HS-27A (cell line): ENCODE results near the gene SLC6A2.
"Not testable (repeated sequence)": the region's sequence is repeated elsewhere in the genome, so short reads cannot be mapped to it uniquely, and the experiment has no call there.

Experiments used
- DNase-seq: peaks from one replicate; pipeline ENCODE4 v3.0.0-alpha.2; 2012; ENCODE audit warnings: low read depth, missing footprints

The SLC6A2 gene

DNA sequence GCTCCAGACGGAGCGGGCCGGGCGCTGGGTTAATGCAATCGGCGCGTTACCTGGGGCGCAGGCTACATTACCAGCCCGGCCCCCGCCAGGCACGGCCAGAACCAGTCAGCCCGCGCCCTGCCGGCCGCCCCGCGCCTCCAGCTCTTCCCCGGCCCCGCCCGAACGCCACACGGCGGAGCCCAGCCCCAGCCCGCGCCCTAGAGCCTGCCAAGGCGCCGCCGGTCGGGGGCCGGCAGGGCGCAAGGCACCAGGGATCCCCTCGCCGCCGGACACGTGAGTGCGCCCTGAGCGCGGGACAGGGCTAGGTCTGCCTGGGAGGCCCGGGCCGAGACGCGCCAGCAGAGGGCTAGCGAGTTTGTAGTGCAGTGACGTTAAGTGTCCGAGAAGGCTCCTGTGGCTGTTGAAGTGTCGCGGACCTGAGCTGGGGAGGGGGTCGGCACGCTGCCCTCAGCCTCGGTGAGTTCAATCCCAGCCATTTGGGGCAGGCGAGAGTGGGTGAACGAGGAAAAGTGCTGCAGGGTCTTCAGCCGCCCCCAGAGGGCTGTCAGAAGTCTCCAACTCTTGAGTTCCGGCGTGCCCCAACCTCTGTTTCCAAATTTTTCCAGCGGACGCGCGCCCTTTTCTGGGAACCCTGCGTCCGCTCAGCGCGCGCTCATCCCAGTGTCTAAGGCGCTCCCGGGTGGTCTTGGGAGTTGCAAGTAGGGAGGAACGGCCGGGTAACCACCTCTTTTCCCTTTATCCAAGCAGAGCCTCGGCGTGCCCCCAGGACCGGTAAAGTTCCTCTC, at the start of gene SLC6A2:
SLC6A2 (plus strand) TSS at position 92 of the 785 bp plus-strand sequence. CDS start 707 bp downstream, outside the sequence.
- no peak for DNase-seq

DNA sequence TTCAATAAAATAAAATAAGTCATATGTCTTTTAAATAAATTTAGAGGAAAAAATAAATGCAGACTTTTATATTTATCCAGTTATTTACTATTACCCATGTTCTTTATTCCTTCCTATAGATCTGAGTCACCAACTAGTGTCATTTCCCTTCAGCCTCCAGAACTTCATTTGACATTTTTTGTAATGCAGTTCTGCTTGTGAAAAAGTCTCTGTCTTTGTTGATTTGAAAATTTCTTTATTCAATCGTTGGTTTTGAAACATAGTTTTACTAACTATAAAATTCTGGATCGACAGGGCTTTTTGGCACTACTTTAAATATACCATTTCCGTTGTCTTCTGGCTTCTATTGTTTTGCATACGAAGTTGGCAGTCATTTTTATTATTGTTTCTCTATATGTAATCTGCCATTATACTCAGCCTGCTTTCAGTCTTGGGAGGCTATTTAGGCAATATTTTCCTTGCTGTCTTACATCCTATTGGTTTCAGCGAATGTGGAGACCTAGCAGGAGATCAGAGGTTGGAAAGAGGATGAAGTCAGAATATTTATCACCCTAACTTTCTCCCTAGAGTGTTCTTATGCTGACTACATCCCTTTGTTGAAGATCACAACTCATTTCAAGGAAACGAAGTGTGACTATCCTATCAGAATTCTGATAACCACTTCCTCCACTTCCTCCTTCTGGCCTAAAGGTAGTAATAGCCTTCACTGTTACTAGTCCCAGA, 42.0 kb upstream of the SLC6A2 start:
- no peak for DNase-seq

DNA sequence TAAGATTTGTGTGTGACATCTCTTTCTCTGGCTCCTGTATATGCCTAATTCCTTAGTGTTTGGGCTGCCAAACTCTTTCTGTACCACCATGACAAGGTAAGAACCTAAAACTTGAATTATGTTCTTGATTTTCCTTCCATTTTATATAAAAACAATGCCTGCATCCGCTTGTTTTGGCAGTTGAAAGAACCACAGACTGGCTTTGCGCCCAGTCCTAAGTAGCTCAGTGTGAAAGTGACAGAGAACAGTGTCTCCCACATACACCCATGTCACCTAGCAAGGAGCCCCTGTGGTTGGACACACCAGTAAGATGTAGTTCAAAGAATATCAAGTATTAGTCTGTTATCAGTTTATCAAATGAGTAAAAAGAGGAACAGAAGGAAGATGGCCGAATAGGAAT, 40.7 kb upstream of the SLC6A2 start:
- DNase-seq = no peak

DNA sequence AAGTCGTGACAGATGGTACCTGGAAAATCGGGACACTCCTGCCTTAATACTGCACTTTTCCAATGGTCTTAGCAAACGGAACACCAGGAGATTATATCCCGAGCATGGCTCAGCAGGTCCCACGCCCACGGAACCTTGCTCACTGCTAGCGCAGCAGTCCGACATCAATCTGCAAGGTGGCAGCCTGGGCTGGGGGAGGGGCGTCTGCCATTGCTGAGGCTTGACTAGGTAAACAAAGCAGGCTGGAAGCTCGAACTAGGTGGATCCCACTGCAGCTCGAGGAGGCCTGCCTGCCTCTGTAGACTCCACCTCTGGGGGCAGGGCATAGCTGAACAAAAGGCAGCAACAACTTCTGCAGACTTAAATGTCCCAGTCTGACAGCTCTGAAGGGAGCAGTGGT, 40.1 kb upstream of the SLC6A2 start:
- DNase-seq = not testable (repeated sequence)

DNA sequence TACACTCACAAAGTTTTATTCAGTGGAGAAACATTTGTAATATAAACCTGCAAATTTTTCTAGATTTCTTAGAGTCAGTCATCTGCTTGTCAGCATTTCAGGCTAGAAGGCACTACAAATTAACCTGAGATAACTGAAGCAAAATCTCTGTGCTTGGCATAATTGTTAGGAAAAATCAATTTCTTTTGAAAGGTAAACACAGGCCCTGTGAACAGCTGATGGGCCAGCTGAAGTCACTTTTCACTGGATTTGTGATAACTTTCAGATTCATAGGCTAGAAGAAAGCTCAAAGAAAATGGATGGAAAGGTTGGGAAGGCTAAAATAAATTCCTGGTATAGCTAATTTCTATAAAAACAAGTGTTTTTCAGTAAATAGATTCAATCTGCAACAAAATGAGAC, 34.0 kb upstream of the SLC6A2 start:
- DNase-seq = no peak

DNA sequence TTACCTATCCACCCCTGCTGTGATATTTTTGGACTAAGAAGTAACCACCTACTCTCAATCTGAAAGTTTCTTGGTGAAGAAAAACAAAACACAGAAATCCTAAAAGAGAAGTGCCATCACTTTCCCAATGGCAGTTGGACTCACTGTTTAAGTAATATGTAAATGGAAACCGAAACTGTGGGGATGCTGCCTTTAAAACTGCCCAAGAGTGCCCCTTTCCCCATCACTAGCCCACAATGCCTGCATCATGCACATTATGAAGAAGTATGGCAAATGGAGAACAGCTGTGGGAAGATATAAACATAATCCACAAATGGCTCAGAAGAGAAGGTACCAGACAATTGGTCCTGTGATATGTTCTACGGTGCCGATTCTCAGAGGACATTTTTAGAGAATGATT, 33.5 kb upstream of the SLC6A2 start:
- DNase-seq = no peak

DNA sequence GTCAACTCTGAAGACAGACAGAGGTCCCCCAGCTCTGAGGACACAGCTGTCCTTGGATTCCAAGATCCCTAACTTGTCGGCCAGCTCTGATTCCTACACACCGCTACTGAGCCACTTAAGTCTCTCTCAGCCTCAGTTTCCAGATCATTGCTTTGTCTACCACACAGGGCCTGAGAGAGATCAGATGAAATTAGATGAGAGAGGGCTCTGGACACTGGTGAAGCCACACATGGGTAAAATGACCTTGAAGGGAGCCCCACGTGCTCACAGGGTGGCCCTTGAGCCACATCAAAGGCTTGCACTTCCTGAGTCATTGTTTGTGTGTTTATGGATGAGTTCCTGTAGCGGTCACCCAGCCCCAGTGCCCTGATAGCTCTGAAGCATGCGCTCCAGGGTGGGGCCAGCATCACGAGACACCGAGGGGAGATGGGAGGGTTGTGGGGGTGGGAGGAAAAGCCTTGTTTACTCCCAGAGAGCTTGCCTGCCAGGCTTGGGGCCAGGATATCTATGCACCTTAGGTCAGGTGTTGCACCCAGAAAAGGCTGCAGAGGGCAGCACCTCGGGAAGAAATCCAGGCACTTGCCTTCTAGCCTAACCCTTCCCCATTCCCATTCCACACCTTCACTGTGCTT, 32.7 kb upstream of the SLC6A2 start:
- DNase-seq = no peak

DNA sequence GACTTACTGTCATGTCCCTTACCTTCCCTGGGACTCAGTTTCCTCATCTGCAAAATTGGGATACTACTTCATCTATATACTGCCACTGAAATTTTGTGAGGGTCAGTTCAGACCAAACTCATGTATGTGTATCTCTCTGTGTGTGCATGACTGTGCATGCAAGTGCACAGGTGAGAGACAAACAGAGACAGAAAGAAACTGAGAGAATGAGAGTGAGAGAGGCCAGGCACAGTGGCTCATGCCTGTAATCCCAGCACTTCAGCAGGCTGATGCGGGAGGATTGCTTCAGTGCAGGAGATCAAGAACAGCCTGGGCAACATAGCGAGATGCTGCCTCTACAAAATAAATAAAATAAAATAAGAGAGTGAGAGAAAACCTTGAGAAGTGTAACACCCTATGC, 32.1 kb upstream of the SLC6A2 start:
- no peak for DNase-seq

DNA sequence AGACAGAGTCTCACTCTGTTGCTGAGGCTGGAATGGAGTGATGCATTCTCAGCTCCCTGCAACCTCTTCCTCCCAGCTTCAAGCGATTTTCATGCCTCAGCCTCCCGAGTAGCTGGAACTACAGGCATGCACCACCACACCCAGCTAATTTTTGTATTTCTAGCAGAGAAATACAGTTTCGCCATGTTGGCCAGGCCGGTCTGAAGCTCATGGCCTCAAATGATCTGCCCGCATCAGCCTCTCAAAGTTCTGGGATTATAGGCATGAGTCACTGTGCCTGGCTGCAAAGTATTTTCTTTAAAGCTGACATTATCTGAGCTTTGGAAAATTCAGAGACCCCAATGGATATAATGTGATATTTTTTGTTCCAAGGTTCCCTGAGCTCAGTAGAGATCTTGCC, 31.1 kb upstream of the SLC6A2 start:
- DNase-seq = no peak

DNA sequence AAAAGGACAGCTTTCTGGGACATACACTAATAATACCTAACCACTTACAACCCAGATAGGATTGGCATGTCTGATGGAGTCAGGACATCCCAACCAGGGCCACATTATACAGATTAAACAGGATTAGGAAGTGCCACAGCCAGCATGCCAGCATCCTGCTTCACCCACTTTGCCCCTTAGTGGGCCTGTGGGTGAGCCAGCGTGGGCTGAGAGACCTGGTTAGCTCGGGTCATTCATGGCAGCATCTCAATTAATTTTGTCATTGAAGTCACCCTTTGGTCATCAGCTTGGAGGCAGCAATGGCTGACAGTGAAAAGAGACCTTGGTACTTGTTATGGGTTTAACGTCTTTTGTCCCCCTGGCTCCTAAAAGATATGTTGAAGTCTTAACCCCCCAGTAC, 29.9 kb upstream of the SLC6A2 start:
- DNase-seq = no peak

DNA sequence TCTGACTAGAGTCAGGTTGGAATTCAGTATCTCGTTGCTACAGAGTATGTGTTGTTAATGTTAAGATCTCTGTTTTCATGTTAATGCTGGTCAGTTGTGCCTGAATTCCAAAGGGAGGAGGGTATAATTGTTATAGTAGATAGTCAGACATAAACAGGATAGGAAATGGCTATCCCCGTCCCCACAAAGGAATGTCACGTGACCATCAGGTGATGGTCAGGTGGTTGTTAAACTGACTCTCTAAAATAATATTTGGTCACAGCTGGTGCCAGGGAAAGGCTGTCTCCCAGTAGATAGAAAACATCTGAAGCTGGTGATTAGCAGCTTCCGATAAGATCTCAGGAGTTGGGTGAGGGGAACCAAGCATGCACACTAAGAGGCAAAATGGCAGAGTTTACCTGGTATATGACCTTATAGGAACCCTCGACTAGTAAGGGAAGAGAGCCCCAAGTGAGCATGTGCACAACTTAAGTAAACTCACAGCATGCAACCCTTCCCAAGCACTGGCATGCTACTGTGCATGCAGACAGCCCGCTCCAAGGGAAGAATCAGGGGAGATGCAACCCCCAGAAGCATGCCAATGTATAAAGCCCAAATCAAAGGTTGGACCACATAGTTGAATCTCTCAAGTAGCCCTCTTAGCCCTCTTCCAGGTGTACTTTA, 27.4 kb upstream of the SLC6A2 start:
- DNase-seq = no peak

DNA sequence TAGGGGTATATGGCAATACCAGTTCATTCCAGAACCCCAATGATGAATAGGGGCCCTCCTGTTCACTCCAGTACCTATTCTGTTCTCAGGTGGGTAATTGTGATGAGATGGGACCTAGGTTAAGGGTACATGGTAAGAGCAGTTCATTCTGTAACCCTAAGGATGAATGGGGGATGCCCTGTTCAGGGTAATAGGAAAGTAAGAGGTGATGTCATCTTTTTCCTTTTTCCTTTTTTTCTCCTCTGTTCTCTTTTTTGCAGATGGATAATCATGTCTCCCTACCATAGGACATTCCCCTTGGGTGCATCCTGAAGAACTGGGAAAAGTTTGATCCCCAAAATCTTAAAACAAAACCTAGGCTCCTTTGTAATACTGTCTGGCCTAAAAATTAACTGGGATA, 25.0 kb upstream of the SLC6A2 start:
- no peak for DNase-seq

DNA sequence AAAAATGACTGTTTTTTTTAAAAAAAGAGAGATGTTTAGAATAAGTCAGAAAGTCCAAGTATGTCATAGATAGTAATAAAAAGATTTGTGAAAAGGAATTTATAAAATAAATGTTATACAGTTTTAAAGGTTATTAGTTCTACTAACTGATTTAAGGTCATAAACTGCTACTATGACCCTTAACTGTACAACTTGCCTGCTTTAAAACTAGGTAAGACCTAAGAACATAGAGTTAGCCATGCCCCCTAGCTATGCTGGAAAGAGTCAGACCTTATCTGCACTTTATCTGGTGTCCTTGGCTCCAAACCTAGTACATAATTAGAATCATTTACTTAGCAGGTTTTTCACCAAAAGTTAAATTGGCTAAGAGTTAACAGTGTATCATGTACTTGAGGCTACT, 23.5 kb upstream of the SLC6A2 start:
- no peak for DNase-seq

DNA sequence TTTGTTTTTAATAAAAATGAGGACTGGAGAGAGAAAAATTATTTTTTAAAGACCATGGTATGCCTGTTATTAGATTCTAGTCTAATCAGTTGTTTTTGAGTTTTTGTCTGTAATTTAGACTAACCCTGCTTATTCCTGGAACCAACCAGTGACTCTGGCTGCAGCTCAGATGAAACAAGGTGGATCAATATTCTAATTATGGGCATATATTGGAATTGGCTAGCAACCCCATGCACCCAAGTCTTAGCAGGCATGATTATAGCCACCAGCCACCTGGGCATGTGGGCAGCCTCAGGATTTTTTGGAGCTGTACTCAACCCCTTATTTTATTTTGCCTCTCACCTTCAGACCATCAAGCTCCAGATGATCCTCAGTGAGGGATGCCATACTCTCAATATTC, 21.6 kb upstream of the SLC6A2 start:
- DNase-seq = no peak

DNA sequence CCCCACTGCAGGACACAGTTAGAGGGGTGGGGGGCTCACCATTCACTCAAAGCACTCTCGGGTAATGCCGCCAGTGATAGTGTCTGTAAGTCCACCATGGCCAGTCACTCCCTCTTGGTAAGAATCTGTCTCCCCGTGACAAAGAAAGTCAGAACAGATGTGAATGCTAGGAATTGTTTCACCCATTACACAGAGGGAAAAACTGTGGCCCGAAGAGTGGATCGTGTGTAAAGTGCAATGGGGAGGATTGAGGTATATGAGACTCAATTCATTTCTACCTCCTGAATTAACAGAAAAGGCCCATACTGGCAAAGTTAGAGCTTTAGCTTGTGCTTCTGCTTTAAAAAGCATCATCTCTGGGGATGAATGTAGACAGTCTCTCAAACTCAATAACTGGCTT, 17.5 kb upstream of the SLC6A2 start:
- DNase-seq = no peak

DNA sequence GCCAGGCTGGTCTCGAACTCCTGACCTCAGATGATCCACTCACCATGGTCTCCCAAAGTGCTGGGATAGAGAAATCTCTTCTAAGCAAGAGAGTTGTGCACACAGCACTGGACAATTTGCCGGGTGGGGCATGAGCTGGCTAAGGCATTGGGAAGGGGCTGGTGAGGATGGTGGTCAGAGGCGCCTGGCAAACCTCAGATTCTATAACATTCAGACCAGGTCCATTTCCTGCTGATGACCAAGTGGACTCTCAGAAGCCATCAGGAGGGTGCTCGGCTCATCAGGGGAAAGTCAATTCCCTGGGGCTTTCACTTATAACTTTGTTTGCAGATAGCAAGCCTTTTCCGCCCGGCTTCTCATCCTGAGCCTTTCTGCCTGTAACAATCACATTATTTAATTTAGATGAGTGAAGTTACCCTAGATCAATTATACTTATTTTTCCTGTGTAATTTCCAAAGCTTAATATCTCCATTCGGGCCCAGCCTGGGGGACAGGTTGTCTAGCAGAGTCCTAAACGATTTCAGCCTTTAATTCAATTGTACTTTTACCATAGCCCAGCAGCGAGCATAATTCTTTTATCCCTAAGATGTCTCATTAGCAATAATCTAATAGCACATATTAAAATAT, 15.0 kb upstream of the SLC6A2 start:
- DNase-seq = no peak

DNA sequence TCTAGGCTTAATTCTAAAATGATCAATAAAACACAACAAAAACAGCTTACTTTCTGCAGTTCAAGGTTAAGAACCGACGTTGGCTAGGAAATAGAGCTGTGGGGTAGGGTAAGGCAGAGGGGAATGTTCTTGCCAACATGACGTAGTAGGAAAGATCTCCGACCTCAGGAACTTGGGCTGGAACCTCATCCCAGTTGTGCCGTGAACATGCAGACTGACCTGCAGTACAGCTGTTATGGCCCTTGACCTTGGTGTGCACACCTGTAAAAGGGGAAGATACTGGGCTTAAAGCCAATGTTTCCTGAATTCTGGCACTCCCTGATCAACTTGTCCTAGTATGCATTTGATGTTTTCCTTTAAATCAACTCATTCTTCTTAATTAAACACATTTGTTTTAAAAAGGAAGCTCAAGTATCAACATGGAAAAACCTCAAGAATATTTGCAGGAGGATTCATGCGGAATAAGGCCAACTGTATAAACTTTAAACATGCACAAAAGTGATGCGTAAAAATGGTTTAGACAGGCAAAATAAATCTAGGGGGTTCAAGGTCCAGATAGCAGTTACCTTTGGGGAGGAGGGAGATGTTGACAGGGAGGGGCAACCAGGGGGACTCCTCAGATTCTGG, 14.2 kb upstream of the SLC6A2 start:
- DNase-seq = no peak

DNA sequence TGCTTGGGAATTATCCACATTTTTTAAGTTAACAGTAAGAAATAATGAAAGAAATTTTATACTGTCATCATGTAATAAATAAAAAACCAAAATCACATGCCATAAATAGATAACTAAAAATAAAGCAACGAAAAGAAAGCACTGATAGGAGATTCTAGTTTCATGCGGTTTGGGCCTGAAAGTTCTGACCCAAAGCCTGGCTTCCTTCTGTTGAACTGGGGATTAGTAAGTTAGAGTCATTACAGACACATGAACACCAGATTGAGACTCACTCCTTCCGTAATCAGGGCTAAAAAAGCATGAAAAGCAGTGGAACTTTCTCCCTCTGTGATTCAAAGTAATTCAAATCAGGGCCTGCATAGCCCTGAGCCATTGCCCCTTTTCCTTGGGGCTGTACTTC, 13.2 kb upstream of the SLC6A2 start:
- DNase-seq = no peak

DNA sequence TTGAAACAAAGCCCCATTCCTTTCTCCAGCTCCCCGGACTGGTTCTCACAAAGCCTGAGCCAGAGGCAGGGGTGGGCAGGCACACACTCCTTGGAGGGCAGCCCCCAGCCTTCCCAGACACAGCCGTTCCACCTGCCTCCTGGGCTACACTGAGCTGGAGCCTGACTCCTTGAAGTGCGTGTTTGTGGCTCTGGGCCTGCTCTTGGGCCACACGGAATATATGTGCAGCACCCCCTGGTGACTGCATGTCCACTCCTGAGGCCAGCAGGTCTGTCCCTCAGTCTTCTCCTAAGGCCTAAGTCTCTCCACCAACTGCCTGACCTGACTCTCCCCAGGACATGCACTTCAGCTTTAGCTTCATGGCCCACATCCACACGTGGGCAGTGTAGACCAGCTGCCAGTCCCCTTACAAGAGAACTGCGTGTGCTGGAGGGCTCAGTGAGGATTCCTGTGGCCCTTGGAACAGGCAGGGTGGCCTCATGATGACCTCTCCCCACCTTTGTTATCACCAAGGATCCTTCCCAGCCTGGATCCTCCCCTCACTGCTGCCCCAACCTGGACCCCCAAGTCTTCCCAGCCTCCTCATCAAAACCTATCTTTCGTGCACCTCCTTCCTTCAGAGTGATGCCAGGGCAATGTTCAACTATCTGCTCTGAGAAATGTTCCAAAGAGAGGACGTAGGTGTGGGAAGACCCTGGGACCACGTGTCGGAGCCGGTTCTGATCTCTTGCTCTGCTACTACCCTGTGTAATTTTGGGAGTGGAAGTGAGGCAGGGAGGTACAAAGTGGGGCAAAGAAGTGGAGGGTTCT, 12.4 kb upstream of the SLC6A2 start:
- no peak for DNase-seq

DNA sequence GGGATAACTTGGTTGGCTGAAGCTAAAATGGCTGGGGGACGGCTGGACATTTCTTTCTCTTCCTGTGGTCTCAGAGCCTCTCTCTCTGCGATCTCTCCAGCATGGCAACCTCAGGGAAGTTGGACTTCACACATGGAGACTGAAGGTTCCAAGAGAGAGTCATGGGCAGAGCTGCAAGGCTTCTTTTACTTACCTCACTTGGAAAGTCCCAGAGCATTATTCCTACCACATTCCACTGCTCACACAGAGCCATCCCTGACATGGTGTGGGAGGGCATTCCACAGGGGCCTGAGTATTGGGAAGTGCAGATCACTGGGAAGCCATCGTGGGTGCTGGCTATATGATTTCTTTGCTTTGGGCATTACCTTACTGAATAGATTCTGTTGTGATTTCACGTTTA, 9.8 kb upstream of the SLC6A2 start:
- no peak for DNase-seq

DNA sequence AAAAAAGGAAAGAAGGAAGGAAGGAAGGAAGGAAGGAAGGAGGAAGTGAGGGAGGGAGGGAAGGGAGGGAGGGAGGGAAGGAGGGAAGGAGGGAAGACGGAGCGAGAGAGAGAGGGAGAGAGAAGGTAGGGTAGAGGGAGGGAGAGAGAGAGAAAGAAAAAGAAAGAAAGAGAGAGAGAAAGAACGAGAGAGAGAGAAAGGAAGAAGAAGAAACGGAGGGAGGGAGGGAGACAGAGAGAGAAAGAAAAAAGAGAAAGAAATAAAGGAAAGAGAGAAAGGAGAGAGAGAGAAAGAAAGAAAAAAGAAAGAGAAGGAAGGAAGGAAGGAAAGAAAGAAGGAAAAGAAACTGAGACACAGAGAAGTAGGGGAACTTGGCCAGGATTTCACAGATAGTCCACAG, 8.4 kb upstream of the SLC6A2 start:
- no peak for DNase-seq
